ENCODE results near the gene LRRN3. TPM values are rescaled to one million over a fixed set of nuclear protein-coding genes. Genes with fewer than 3 reads are reported as not detected.

Gene LRRN3
- total RNA-seq, 6 experiments from 2014 or later = 0.19 to 0.31 (median 0.22) TPM; not detected in 2

GRCh38 chr7:111173528-111173927, 82.6 kb downstream of the LRRN3 start:
- WGBS (ENCODE audit: insufficient coverage, low coverage, low lambda C conversion rate, missing lambda C conversion rate) = 63% methylated on average over 2 of the region's 2 CpGs

GRCh38 chr7:111173990-111174389, 83.1 kb downstream of the LRRN3 start:
- H3K27ac ChIP-seq = no peak overlapping the region

More at GRCh38 chr7:111173528-111173927, 82.6 kb downstream of the LRRN3 start:
- Histone ChIP-seq H3K4me3 (no peak overlapping the region), H3K9me3 (no peaks in the 10 kb centered on the region), H3K36me3 (no peaks in the 10 kb centered on the region), H3K4me1 (no peaks in the 10 kb centered on the region), H3K27ac (no peak overlapping the region), H3K27me3 (no peaks in the 10 kb centered on the region)
- DNase-seq (no peak), ATAC-seq (no peak)
- intact Hi-C loops (cut with DNase I) = no loop called here
- TF ChIP-seq POLR2A (IDR thresholded peaks at IDR 0.05) (no peak), CTCF (IDR thresholded peaks at IDR 0.05) (no peak)

GRCh38 chr7:111174510-111174909, 83.6 kb downstream of the LRRN3 start:
- intact Hi-C loops (cut with DNase I) = no loop called here
- H3K4me3 ChIP-seq = no peak overlapping the region
- no peaks in the 10 kb centered on the region for H3K27me3 ChIP-seq
- TF ChIP-seq POLR2A (IDR thresholded peaks at IDR 0.05) = no peak
- no peak for TF ChIP-seq CTCF (IDR thresholded peaks at IDR 0.05)
- ATAC-seq (no peak), DNase-seq (no peak)
- no peak overlapping the region for H3K27ac ChIP-seq
- no peaks in the 10 kb centered on the region for H3K4me1 ChIP-seq
- WGBS (ENCODE audit: insufficient coverage, low coverage, low lambda C conversion rate, missing lambda C conversion rate) = 78% methylated on average over 3 of the region's 3 CpGs
- no peaks in the 10 kb centered on the region for H3K36me3 ChIP-seq
- H3K9me3 ChIP-seq = no peaks in the 10 kb centered on the region

More at GRCh38 chr7:111173990-111174389, 83.1 kb downstream of the LRRN3 start:
- Histone ChIP-seq H3K4me1 (no peaks in the 10 kb centered on the region), H3K36me3 (no peaks in the 10 kb centered on the region), H3K9me3 (no peaks in the 10 kb centered on the region), H3K4me3 (no peak overlapping the region), H3K27me3 (no peaks in the 10 kb centered on the region)
- 68% methylated on average over 2 of the region's 2 CpGs for WGBS (ENCODE audit: insufficient coverage, low coverage, low lambda C conversion rate, missing lambda C conversion rate)
- TF ChIP-seq CTCF (IDR thresholded peaks at IDR 0.05) = no peak
- TF ChIP-seq POLR2A (IDR thresholded peaks at IDR 0.05) = no peak
- intact Hi-C loops (cut with DNase I) = no loop called here
- ATAC-seq (no peak), DNase-seq (no peak)

All from right lobe of liver (tissue), 6 donors.